HG03521 (cell line): ENCODE data around the gene ADGRB2.

ENCODE experiments used
- ATAC-seq: cut with Tn5 transposase; IDR thresholded peaks from one replicate; pipeline ENCODE4 v1.9.1; 2021; ENCODE audit warnings: mild to moderate bottlenecking, moderate library complexity; ENCODE audit not compliant: unreplicated experiment

Gene ADGRB2

DNA sequence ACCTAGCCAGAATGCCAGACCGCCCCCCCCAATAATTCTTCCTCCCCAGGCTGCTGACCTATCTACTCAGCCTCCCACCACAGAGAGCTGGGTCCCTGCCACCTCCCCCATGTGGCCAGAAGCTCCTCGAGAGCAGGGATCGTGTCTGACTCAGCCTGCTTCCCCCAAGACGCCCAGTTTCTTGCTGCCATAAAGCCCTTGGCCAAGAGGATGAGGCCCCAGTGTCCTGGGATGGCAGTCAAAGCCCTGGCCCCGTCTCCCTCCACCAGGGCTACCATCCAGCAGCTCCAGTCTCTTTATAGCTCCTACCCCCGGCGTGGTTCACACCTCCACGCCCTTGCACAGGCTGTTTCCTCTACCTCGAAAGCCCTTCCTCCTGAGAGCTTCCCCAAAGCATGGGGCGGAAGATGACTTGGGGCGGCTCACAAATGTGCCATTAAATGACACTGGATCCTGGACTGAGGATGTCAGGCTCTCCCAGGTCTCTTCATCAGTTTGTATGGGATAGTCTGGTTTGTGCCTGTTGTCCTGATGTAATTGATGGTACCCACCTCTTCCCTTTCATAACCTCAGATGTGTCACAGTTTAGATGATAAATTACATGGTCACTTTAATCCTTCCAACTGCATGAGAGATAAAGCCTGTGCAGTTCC is 13.2 kb downstream of the ADGRB2 start:
- ATAC-seq = no peak

DNA sequence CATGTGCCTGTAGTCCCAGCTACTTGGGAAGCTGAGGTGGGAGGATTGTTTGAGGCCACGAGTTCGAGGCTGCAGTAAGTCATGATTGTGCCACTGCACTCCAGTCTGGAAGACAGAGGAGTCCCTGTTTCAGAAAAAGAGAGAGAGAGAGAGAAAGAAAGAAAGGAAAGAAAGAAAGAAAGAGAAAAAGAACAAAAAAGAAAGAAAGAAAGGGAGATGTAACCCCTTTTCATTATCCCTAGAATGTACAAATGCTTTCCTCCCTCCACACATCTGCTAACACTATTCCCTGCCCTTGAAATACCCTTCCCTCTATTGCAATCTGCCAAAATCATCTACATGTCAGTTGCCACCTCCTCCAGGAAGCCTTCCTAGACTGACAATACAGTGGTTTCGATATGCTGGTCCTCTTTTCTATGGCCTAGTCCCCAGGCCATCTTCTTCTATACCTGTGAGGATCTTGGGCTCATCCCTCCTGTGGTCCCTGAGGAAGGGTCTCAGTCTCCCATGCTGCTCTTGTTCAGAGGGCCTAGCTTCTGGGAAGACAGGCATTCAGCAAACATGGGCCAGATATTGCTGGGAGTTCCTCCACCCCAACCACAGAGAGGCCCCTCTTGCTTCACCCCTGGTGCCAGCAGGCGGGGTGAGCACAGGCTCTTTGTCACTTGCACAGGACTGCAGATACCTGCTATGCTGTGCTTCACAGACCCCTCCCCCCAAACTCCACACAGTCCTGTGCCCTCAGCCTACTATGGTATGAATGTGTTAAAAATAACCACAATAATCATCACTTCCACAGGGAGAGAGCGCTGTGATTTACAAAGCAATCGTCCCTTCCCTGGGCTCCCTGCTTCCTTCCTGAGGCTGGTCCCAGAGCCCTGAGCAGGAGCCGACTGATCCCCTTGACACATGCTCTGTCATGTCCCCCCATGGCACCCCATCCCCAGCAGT is 14.1 kb downstream of the ADGRB2 start:
- no peak for ATAC-seq

DNA sequence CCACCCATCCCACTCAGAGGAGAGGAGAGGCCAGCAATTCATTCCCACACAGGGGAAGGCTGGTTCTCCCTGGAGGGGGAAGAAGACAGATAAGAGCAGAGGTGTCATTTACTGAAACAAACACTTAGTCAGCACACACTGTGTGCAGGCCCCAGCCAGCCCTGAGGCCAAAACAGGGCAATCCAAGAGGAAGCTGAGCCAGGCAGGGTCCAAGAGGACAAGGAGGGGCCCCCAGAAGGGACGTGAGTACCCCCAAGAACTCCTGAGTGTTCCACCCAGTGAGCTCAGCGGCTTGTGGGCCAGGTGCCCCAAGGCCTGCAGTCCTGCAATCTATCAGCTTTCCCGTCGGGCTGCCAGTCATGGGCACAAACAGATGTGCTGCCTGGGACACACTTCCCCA is 15.8 kb downstream of the ADGRB2 start:
- ATAC-seq = no peak

DNA sequence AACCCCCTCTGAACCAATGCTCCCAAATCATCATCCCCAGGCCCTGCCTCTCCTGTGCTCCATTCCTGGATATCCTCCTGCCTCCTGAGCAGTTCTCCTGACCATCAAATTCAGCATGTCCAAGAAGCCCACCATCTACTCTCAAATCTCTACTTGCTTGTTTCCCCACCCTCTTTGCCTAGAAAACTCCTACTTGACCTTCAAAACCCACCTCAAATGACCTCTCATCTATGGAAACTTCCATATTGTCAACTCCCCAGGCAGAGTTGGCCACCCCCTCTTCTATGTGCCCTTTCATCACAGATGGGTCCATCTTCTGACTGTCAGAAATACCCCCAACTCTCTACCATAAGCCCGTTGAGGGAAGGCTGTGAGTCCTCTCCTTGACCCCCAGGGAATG is 16.8 kb downstream of the ADGRB2 start:
- ATAC-seq = no peak

DNA sequence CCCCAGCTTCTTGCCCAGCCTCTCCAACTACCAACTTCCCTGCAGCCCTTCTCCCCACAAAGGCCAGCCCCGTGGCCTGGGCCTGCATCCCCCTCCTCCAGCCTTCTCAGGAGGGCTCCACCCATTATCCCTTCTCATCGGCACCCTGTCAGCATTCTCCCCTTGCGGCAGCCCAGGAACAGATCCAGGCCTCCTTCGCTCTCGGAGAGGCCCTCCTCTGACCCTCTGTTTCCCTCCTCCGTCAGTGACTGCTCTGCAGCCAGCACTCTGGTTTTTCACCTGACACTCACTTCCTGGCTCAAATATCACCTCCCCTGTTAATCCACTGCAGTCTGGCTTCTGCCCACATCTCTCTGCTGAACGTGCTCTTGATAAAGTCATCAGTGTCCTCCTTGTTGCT is 17.5 kb downstream of the ADGRB2 start:
- ATAC-seq = no peak

DNA sequence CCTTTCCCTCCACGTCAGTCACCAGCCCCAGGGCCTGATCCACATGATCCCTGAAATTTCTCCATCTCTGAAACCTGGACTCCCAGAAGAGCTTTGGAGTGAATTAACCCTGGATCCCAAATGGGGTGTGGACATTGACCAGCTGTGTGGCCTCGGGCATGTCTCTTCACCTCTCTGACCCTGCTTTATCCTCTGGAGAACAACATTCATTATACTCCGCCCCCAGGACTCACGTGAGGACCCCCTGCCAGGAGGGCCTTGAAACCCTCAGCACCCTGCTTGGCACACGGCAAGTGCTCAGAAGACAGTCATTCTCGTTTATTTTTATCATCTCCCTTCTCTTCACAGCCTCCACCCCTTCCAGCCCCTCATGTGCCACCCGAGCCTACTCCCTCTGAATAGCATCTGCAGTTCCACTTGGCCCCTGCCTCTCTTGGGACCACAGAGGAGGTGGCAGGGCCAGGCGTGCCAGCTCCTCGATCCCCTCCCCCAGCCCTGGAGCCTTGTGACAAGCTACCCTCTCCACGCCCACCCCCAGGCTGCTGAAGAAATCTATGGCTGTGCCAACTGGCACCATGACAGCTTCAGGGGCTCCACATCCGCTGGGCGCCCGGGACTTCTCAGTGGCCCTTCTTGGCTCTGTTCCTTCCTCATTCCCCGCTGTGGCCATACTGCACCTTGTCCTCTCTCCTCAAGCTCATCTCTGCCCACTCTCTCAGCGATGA is 18.0 kb downstream of the ADGRB2 start:
- ATAC-seq = no peak

DNA sequence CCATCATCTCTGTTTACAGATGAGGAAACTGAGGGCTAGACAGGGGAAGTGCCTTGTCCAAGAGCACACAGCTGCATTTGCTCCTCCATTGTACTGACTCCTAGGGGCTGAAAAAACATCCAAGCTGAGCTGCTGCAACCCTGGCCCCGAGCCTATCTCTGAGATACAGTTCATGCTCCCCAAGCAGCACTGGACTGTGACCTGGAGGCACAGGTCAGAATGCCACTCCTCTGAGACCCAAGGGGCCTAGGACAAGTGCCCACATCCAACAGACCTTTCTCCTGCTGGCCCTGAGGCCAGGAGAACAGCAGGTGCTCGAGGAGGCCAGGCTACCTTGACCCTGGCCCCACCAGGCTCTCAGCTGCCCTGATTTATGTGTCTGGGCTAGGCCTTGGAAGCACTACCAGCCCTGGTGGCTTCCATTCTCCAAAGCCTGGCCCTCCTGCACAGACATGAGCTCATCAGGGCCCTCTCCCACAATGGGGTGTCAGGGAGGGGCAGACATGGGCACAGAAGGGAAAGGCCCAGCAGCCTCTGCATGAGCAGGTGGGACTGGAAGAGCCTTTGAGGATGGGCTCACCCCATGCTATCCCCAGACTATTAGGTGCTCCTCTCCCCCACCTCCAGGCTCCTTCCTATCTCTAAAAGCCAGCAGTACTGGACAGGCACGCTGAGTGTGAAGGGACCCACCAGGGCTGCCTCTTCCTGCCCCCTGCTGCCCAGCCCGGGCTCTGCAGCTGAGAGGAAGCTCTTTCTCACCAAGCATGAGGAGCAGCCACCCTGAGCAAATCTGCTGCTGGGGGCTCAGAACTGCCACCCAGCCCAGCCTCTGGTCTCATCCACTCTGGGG is 18.8 kb downstream of the ADGRB2 start:
- ATAC-seq = no peak

DNA sequence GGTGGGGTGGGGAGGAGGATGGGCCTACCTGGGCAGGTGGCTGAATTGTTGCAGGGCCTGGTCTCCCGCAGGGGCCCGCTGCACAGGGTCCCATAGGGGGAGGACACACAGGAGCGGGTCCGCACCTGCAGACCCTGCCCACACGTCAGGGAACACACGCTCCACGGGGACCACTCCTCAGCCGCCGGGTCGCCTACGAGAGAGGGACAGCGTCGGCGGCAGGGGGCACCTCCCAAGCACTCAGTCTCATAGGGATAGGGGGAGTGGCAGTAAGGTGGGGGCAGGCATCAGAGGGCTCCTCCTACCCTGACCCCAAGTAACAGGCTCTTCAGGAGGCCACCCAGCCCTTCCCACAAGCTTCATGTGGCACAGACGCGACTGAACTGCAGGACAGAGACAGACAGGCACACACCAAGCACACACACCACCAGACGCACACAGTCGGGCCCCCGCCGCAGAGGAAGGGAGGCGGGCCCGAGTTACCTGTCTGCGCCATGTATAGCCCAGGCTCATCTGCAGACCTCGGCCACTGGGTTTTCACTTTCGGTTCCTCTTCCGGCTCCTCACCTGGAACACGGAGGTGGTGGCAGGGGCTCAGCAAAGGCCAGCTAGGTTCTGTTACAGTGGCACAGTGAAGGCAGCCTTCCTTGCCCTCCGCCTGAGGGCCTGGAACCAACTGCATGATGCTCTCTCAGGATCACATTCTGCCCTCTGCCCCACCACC is 19.8 kb downstream of the ADGRB2 start:
- ATAC-seq = peak; percentile 63

DNA sequence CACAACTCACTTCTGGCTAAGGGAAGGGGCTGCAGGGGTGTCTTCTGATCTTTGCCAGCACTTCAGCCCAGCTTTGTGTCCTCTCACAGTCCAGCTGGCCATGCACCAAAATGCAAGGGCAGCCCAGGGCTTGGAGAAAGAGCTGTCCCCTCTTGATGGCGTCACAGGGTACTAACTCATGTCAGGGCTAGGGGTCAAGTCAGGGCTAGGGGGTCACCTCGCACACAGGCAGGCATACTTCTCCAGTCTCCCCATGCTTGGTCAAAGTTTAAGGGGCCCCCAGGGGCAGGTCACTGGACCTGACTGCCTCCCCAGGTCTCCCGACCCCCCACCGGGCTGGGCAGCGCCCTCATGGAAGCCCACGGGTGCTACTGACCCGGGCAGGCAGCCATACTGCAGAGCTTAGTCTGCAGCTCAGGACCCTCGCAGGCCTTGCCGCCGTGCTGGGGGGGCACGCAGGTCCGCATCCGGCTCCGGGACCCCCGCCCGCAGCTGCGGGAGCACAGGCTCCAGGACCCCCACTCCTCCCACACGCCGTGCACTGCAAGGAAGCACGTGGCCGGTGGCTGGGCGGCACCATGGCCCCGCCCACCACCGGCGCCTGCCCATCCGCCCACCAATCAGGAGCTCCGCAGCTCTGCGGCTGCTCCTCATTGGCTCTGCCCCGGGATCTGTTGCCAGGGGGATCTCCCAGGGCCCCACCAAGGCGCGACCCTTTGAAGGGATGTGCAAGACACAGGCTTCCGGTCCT is 21.5 kb downstream of the ADGRB2 start:
- ATAC-seq = no peak

DNA sequence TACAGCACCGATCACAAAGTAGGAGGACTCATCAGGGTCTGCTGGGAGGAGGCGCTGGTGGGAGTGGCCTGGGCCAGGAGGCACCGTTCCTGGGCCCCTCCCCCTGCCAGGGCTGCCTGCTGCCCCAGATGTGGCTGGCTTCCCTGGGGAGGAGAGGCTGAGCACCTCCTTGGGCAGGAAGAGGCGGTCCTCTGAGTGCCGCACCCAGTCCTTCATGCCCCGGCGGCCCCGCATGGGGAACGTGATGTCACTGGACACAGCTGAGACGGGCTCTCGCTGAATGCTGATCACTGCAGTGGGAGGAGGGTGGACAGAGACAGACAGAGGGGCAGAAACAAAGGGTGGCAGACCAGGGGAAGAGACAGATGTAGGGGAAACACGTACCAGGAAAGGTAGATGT is 24.8 kb downstream of the ADGRB2 start:
- no peak for ATAC-seq

DNA sequence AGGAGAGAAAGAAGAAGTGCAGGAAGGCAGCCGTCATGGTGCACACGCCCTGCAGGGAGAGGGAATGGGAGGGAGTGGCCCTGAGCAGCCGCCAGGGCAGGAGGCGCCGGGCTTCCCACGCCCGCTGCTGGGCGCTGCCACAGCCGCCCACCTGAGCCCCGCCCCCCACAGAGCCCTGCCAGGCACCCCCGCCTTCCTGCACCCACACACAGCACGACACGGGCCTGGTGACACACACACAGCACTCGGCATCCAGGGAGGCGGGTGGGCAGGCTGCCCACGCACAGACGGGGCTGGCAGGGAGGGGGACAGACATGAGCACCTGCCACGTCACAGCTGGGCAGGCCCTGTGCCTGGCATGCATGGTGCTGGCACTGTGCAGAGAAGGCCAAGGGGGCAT is 27.5 kb downstream of the ADGRB2 start:
- no peak for ATAC-seq

DNA sequence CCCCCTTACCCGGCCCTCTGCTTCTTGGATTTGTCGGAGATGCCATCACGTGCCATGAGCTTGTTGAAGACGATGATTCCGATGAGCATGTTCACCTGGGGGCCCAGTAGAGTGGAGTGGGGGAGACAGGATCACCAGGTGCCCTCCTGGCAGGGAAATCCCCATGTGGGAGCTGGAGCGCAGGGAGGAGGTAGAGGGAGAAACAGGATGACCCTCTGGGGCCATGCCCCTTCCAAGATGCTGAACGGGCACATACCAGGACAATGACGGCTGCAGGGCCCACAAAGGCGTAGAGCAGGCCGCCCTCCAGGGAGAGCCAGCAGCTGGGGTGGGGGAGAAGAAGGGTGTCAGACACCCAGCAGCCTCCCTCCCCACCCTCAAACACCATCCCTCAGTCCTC is 28.6 kb downstream of the ADGRB2 start:
- ATAC-seq = no peak

DNA sequence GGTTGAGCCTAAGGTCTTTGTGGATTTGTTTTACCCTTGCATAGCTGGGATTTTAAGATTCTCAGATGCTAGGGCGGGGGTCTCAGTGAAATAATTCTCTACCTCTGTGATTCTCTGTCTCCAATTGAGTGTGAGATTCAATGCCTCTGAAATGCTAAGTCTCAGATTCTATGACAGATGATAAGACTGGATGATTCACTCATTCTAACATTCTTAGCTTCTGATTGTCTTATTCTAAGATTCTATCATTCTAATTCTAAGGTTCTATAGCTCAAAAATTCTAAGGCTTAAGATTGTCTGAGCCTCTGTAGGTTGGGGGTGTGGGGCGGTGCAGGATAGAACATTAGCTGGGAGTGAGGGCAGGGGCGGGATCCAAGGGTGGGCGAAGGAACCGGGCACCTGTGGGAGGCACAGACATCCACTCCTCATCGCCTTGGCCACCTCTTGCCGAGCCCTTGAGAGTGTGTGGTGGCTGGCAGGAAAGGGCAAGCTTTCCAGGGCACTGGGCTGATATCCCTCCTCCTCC is 29.5 kb downstream of the ADGRB2 start:
- no peak for ATAC-seq

DNA sequence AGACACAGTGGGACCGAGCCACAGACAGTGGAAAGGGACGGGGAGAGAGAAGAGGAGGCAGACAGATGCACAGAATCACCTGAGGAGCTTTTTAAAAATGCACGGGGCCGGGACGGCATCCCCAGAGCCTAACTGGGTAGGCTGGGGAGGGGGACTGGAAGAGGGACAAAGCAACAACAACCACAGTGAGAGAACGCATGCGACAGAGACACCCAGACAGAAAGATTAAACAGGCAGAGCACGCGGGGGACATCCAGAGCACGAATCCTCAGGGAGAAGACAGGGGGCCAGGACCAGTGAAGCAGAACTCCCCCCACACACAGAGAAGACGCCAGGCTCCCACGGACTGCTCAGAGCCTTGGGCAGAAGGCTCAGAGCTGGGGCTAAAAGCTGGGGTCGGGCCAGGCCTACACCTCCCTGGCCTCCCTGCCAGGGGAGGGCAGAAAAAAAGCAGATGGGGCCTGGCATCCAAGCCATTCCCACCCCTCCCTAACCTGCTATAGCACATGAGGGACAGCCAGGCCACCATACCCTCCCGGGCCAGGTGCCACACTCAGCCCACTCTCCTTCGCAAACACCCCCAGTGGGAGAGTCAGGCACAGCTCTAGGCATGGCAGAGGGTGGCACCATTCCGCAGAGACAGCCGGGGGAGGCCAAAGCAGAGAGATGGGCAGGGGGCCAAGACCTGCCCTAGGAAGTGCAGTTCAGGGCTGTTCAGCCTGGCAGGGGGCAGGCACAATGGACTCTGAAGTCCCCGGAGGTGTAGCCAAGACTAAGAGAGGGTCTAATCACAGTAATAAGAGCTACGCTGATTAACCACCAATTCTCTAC is 30.5 kb downstream of the ADGRB2 start:
- no peak for ATAC-seq

DNA sequence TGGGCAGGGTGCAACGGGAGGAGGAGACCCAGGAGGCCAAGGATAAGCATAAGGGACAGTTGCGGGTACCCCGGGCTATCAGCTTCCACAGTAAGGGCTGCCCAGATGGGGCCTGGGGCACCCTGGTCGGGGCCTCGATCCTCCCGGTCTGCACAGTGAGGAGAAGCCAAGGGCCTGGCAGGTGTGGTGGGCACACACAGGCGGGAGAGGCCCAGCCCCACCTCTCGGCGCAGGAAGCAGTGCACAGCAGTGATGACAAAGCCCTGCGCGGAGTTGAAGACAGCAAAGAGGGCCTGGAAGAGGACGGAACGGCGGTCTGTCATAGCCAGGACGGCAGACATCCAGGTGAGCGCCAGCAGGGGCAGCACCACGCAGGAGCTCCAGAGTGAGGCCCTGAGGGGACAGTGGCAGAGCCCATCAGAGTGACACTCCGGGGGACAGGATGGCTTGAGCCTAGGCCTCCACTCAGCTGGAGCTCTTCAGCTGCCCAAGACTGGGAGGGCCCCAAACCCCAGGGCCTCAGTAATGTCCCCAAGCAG is 31.3 kb downstream of the ADGRB2 start:
- ATAC-seq = no peak

DNA sequence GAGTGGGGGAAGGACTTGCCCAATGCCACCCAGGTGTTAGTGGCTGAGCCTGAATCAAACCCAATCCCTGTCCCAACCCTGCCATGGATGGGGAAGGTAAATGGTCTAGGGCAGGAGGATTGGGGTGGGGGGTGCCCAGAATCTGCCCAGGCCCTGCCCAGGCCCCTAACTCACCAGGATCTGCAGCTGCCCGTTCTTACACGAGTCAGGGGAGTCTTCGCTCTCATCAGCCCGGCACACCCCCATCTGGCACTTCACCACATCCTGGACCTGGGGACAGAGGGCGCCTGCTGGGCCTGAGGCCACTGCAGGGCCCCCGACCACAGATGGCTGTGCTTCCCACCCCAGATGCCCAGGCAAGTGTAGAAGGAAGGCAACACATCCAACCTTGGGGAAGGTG is 31.8 kb downstream of the ADGRB2 start:
- no peak for ATAC-seq

DNA sequence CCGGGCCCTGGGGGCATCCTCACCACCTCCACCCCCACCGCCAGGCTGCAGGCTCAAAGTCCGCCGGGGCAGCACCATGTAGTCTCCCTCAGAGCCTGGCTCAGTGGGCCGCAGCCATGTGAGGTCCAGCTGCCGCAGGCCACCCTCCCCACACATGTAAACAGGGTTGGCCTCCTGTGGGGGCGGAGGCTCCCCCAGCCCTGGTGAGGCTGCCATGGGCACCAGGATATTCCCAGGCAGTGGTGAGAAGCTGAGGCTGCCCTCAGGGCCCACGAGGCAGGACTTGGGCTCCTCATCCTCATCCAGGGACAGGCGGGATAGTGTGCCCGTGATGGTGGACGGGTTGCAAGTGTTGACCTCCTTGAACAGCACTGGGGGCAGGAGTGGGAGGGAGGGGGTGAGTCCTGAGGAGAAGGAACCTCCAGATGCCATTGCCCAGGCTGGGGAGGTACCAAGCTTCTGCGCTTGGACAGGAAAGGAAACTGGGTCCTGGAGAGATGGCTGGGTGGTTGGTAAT is 33.0 kb downstream of the ADGRB2 start:
- ATAC-seq = no peak
